PC-3 (cell line): ENCODE results near the gene CRB2.

Source experiments
- EZH2phosphoT487 ChIP-seq: fragments of 300-600 bp; sonication (generic); IDR thresholded peaks from 2 replicates; pipeline ENCODE4 v1.6.1; 2018; ENCODE audit warnings: mild to moderate bottlenecking, antibody characterized with exemption, low read length, borderline replicate concordance
- TF ChIP-seq, protein P1 (sequence below): fragments of 300-600 bp; sonication (generic); conservative IDR thresholded peaks from 2 replicates; pipeline ENCODE4 v1.5.1; 2017; ENCODE audit warnings: antibody characterized with exemption, low read depth, mild to moderate bottlenecking, low read length

DNA sequence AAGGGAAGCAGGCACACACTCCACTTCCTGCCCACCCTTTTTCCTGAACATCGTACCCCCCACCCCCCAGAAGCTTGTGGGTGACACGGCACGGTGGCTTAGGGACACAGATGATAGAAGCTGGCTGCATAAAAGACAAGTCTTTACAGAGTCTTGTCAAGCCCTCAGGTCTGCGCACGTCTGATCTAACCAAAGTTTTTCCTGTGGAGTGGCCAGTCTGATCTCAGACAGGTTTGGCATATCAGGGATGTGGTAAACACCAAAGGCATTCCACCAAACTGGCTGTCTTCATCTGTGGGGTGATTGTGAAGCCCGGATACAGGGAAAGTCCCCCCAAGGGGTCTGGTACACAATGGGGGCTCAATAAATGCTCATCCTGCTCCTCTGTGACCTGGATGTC lies 50.0 kb downstream of the CRB2 start:
- TF ChIP-seq, protein P1, sequence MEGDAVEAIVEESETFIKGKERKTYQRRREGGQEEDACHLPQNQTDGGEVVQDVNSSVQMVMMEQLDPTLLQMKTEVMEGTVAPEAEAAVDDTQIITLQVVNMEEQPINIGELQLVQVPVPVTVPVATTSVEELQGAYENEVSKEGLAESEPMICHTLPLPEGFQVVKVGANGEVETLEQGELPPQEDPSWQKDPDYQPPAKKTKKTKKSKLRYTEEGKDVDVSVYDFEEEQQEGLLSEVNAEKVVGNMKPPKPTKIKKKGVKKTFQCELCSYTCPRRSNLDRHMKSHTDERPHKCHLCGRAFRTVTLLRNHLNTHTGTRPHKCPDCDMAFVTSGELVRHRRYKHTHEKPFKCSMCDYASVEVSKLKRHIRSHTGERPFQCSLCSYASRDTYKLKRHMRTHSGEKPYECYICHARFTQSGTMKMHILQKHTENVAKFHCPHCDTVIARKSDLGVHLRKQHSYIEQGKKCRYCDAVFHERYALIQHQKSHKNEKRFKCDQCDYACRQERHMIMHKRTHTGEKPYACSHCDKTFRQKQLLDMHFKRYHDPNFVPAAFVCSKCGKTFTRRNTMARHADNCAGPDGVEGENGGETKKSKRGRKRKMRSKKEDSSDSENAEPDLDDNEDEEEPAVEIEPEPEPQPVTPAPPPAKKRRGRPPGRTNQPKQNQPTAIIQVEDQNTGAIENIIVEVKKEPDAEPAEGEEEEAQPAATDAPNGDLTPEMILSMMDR: no peak
- TF ChIP-seq EZH2phosphoT487: no peak
